ENCODE data around the gene SELENOI.
A peak's percentile ranks its signal among the peaks of the same experiment; 100 is the strongest.

Gene SELENOI

GRCh38 chr2:26396734-26397298, 50.9 kb downstream of the SELENOI start:
- DNase-seq (ENCODE audit: insufficient read length): no peak
- TF ChIP-seq POLR2AphosphoS5 (IDR thresholded peaks at IDR 0.05; ENCODE audit: low read depth, low read length) (no peak), TAF1 (IDR thresholded peaks at IDR 0.05; ENCODE audit: borderline replicate concordance, low read depth, low read length) (no peak), POLR2A (IDR thresholded peaks at IDR 0.05; ENCODE audit: low read depth, low read length) (no peak)
- FAIRE-seq: no peak

GRCh38 chr2:26399771-26400376, 53.9 kb downstream of the SELENOI start:
- DNase-seq (ENCODE audit: insufficient read length) (no peak), FAIRE-seq (no peak)
- TF ChIP-seq TAF1 (IDR thresholded peaks at IDR 0.05; ENCODE audit: borderline replicate concordance, low read depth, low read length) (no peak), POLR2AphosphoS5 (IDR thresholded peaks at IDR 0.05; ENCODE audit: low read depth, low read length) (no peak), POLR2A (IDR thresholded peaks at IDR 0.05; ENCODE audit: low read depth, low read length) (no peak)

GRCh38 chr2:26400723-26401122, 54.8 kb downstream of the SELENOI start:
- TF ChIP-seq POLR2AphosphoS5 (IDR thresholded peaks at IDR 0.05; ENCODE audit: low read depth, low read length) (no peak), POLR2A (IDR thresholded peaks at IDR 0.05; ENCODE audit: low read depth, low read length) (no peak), TAF1 (IDR thresholded peaks at IDR 0.05; ENCODE audit: borderline replicate concordance, low read depth, low read length) (no peak)
- DNase-seq (ENCODE audit: insufficient read length) (no peak), FAIRE-seq (no peak)

GRCh38 chr2:26401739-26402541, 56.0 kb downstream of the SELENOI start, which contains the start of gene DRC1:
Gene DRC1 (plus strand): TSS chr2:26401920. CDS start chr2:26401990, 70 bp downstream.
- peak; percentile 42 for DNase-seq (ENCODE audit: insufficient read length)
- no peak for FAIRE-seq
- TF ChIP-seq POLR2A (IDR thresholded peaks at IDR 0.05; ENCODE audit: low read depth, low read length) (no peak), POLR2AphosphoS5 (IDR thresholded peaks at IDR 0.05; ENCODE audit: low read depth, low read length) (no peak), TAF1 (IDR thresholded peaks at IDR 0.05; ENCODE audit: borderline replicate concordance, low read depth, low read length) (no peak)

- no peak for FAIRE-seq
- no peak for DNase-seq (ENCODE audit: insufficient read length)
- no peak for TF ChIP-seq POLR2A (IDR thresholded peaks at IDR 0.05; ENCODE audit: low read depth, low read length)
- no peak for TF ChIP-seq TAF1 (IDR thresholded peaks at IDR 0.05; ENCODE audit: borderline replicate concordance, low read depth, low read length)
- TF ChIP-seq POLR2AphosphoS5 (IDR thresholded peaks at IDR 0.05; ENCODE audit: low read depth, low read length): no peak
Observed at GRCh38 chr2:26407526-26407925, 61.6 kb downstream of the SELENOI start.

GRCh38 chr2:26409785-26410184, 63.8 kb downstream of the SELENOI start:
- no peak for TF ChIP-seq POLR2A (IDR thresholded peaks at IDR 0.05; ENCODE audit: low read depth, low read length)
- no peak for TF ChIP-seq TAF1 (IDR thresholded peaks at IDR 0.05; ENCODE audit: borderline replicate concordance, low read depth, low read length)
- no peak for DNase-seq (ENCODE audit: insufficient read length)
- FAIRE-seq: no peak

GRCh38 chr2:26410764-26411243, 64.9 kb downstream of the SELENOI start:
- TF ChIP-seq POLR2A (IDR thresholded peaks at IDR 0.05; ENCODE audit: low read depth, low read length) (no peak), POLR2AphosphoS5 (IDR thresholded peaks at IDR 0.05; ENCODE audit: low read depth, low read length) (no peak), TAF1 (IDR thresholded peaks at IDR 0.05; ENCODE audit: borderline replicate concordance, low read depth, low read length) (no peak)
- FAIRE-seq (no peak), DNase-seq (ENCODE audit: insufficient read length) (no peak)

GRCh38 chr2:26411419-26411818, 65.5 kb downstream of the SELENOI start:
- TF ChIP-seq POLR2A (IDR thresholded peaks at IDR 0.05; ENCODE audit: low read depth, low read length): no peak
- no peak for TF ChIP-seq TAF1 (IDR thresholded peaks at IDR 0.05; ENCODE audit: borderline replicate concordance, low read depth, low read length)
- no peak for TF ChIP-seq POLR2AphosphoS5 (IDR thresholded peaks at IDR 0.05; ENCODE audit: low read depth, low read length)
- DNase-seq (ENCODE audit: insufficient read length) (no peak), FAIRE-seq (no peak)

GRCh38 chr2:26412091-26412673, 66.2 kb downstream of the SELENOI start:
- DNase-seq (ENCODE audit: insufficient read length): no peak
- FAIRE-seq: peak; percentile 84
- TF ChIP-seq POLR2AphosphoS5 (IDR thresholded peaks at IDR 0.05; ENCODE audit: low read depth, low read length) (0 out of 2 replicates have a peak, but pooled peaks have one; percentile 23), POLR2A (IDR thresholded peaks at IDR 0.05; ENCODE audit: low read depth, low read length) (no peak), TAF1 (IDR thresholded peaks at IDR 0.05; ENCODE audit: borderline replicate concordance, low read depth, low read length) (peak; percentile 49; the same call in 1 of the 2 replicates)

GRCh38 chr2:26414311-26414710, 68.4 kb downstream of the SELENOI start:
- peak; percentile 17 for FAIRE-seq

GRCh38 chr2:26421961-26422360, 76.0 kb downstream of the SELENOI start:
- TF ChIP-seq POLR2AphosphoS5 (IDR thresholded peaks at IDR 0.05; ENCODE audit: low read depth, low read length): no peak
- DNase-seq (ENCODE audit: insufficient read length) (no peak), FAIRE-seq (no peak)

More at GRCh38 chr2:26414311-26414710, 68.4 kb downstream of the SELENOI start:
- no peak for DNase-seq (ENCODE audit: insufficient read length)
- TF ChIP-seq POLR2AphosphoS5 (IDR thresholded peaks at IDR 0.05; ENCODE audit: low read depth, low read length): no peak
- TF ChIP-seq POLR2A (IDR thresholded peaks at IDR 0.05; ENCODE audit: low read depth, low read length): no peak
- TF ChIP-seq TAF1 (IDR thresholded peaks at IDR 0.05; ENCODE audit: borderline replicate concordance, low read depth, low read length): no peak
